Measurements from ENCODE around the gene NMNAT3.
"Not testable (repeated sequence)": the region's sequence is repeated elsewhere in the genome, so short reads cannot be mapped to it uniquely, and the experiment has no call there.

NMNAT3 gene

DNA sequence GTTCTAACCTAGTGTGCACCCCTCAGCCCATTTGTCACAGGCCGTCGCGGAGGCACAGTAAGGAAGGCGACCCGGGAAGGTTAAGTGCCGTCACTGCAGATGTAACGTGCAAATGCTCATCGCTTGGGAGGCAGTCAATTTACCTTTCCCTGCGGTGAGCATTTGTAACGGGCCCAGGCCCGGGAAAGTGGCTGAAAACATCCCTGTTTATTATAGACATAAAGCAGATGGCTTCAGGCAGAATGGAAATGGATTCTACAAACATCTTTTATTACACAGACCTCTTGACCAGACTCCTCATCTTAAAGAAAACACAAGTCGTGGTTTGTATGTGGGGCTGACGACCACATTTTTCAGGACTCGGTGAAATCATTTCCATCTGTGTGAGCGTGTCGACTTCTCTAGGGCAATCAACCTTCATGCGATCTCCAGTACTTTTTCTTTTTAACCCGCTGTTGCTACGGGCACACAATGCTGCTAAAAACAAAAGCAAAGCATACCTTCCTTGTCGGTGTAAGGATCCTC is 43.6 kb downstream of the NMNAT3 start:
- DNase-seq (ENCODE audit: low spot score), result no peak

DNA sequence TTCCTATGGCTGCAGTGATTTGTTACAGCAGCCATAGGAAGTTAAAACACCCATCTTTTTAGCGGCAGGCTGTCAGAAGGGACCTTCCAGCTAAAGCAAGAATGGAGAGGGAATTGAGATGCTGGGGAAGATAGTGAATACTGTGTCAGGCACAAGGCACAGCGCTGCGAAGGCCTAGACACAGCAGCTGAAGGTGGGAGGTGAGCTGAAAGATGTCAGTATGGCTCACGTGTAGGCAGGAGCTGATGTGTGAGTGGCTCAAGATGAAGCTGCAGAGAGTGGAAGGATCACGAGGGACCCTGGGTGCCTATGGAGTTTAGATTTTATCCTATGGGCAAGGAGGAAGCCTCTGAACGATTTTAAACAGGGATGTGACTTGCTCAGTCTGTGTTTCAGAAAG is 44.3 kb downstream of the NMNAT3 start:
- no peak for DNase-seq (ENCODE audit: low spot score)

GRCh38 chr3:139630542-139630941 is 47.2 kb downstream of the NMNAT3 start:
- DNase-seq (ENCODE audit: low spot score), result no peak

GRCh38 chr3:139629033-139629432 is 48.7 kb downstream of the NMNAT3 start:
- peak; percentile 48 for DNase-seq (ENCODE audit: low spot score)

DNA sequence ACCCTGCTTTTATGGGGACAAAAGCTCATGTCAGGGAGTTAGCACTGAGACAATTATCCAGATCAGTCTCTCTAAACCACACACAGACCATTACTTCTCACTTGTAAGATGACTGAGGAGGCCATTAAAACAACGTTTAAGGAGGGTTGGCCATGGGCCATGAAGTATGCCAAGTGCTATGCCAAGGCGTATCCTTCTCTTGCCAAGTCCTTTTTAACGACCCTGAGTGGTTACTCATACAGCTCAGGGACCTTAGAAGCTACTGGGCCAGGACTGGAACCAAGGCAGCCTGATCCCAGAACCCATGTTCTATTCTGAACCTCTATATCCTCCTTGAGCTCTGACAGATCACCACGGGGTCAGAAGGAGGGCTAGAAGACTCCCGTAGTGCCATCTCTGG is 50.0 kb downstream of the NMNAT3 start:
- DNase-seq (ENCODE audit: low spot score), result no peak

- DNase-seq (ENCODE audit: low spot score), result no peak
Observed at GRCh38 chr3:139620438-139620837, 57.3 kb downstream of the NMNAT3 start.

GRCh38 chr3:139619484-139619883 is 58.3 kb downstream of the NMNAT3 start:
- no peak for DNase-seq (ENCODE audit: low spot score)

DNA sequence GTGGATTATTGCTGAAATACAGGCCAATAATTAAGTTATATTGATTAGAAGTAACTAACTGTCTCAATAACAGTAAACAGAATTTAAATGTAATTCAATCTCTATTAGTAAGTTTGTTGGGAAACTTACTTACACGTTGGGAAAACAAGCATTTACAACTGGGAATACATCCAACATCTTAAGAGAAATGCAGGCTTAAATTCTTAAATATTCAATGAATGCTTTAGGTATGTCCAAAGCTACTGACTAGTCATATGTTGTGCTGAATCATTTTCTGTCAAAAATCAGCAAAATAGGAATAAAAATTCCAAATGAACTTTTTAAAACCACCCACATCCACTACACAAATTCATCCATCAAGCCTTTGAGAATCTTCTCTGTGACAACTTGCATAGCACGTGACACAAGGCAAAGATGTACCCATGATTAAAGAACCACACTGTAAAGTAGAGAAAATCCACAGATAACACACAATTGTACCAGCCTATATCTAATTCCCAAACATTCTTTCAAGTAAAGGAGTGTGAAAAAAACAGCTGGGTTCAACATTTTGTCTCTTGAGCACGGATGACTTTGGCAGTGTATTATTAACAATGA is 60.0 kb downstream of the NMNAT3 start:
- DNase-seq (ENCODE audit: low spot score), result no peak

- DNase-seq (ENCODE audit: low spot score), result no peak
Observed at GRCh38 chr3:139611528-139611927, 66.2 kb downstream of the NMNAT3 start.

GRCh38 chr3:139610886-139611285 is 66.9 kb downstream of the NMNAT3 start:
- no peak for DNase-seq (ENCODE audit: low spot score)

DNA sequence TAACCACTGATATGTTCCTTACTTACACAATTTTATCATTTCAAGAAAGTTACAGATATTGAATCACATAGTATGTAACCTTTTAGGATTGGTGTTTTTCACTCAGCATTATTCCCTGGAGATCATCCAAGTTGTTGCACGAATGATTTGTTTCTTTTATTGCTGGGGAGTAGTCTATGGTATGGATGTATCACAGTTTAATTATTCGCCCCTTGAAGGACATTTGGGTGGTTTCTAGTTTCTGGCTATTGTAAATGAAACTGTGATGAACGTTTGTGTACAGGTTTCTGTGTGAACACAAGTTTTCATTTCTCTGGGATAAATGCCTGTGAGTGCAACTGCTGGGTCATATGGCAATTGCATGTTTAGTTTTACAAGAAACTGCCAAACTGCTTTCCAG is 68.8 kb downstream of the NMNAT3 start:
- no peak for DNase-seq (ENCODE audit: low spot score)

DNA sequence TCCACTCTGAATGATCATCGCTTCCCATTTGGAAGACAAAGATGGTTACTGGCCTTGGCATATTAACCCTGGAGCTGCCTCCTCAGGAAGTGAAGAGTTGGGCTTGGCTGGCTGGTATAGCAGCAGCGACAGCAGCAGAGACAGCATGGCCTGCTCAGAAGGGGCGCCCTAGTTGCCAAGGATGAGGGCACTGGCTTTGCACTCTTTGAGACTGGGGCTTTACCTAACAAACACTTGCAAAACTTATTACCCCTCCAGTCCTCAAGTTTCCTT is 69.7 kb downstream of the NMNAT3 start:
- DNase-seq (ENCODE audit: low spot score), result no peak

DNA sequence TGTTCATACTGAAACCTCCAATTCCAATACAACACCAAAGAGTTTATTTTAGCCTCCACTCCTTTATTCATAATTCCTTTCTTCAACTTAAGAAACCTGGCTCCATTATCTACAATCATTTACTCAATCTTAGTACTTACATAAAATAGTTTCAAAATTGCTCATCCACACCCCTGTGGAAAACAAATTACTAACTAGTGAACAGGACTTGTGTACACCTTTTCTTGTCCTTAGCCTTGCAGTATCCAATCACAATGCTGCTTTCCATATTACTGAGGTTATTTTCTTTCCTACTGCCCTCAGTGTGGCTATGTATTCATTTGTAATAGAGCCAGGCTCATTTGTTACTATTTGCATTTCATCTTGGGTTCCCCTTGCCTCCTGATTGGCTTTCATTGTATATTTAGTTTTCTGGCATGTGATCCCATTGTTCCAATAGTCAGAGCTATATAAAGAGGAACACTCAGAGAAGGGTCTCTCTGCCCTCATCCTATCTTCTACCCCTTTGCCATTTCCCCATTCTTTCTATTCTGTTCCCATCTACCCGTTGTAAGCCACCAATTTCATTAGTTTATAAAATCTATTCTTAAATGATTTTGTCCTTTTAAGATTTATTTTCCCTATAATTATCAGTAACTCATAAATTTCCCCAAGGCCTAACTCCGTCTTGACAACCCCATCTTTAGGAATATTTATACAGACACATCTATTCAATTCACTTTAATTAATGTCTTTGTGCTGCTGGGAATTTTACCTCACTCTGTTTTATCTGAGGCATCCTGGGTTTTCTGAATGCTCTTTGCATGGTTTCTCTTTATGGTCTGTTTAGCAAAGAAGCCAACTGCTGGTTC is 70.3 kb downstream of the NMNAT3 start:
- peak; percentile 11 for DNase-seq (ENCODE audit: low spot score)

DNA sequence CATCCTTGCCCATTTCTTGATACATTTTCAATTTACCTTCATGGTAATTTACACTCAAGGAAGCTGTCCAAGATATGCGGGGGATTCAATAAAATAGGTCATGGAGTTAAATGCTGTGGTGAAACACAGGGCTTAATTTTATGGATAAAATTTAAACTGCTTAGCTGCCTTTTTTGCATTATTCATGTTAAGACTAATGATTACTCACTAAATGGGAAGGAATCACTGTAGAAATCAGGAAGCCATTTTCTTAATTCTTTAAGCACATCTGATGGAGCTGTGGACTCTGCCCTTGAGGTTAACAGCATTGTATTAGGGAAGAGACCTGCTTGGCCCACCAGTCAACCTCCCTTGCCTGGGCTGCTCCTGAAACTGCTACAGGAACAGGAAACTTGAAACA is 75.8 kb downstream of the NMNAT3 start:
- DNase-seq (ENCODE audit: low spot score), result no peak

- peak; percentile 6 for DNase-seq (ENCODE audit: low spot score)
Observed at GRCh38 chr3:139601191-139601961, 76.4 kb downstream of the NMNAT3 start.

DNA sequence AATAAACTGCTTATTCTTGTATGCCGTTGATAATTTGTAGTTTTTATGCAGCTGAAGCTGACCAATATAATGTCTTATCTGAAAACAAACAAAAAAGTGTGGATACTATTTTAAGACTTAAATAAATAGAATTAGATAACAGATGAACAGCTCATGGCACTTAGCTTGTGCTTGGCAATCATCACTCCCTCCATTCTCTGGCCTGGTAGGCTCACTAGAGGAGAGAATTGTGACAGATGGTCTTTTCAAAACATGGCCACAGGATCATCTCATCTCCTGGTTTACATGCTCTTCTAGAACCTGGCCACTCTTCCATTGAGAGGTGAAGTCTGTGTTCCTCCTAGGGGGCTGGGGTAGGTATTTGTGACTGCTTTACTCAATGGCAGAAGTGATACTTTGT is 79.8 kb downstream of the NMNAT3 start:
- DNase-seq (ENCODE audit: low spot score), result no peak

- DNase-seq (ENCODE audit: low spot score), result not testable (repeated sequence)
Observed at GRCh38 chr3:139591186-139591585, 86.6 kb downstream of the NMNAT3 start.

DNA sequence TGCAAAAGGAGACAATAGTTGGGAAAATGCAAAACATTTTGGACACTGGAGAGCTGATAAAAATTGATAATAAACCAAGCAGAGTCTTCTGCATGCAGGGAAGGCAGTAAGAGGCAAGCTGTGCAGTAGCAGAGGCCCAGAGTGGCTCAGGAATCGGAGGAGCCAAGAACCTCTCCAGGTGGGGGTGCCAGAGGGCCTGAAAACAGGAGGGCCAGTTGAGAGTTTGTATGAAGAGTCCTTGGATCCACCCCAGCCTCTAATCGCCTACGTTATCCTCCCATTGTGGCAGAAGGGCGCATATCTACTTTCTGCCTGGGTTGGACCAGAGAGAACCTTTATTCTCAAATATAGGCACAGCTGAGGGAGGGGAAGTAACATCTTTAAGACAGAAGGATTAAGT is 89.3 kb downstream of the NMNAT3 start:
- DNase-seq (ENCODE audit: low spot score), result peak; percentile 22

- DNase-seq (ENCODE audit: low spot score), result no peak
Observed at GRCh38 chr3:139587797-139588196, 90.0 kb downstream of the NMNAT3 start.

- DNase-seq (ENCODE audit: low spot score), result no peak
Observed at GRCh38 chr3:139586420-139587017, 91.3 kb downstream of the NMNAT3 start.

DNA sequence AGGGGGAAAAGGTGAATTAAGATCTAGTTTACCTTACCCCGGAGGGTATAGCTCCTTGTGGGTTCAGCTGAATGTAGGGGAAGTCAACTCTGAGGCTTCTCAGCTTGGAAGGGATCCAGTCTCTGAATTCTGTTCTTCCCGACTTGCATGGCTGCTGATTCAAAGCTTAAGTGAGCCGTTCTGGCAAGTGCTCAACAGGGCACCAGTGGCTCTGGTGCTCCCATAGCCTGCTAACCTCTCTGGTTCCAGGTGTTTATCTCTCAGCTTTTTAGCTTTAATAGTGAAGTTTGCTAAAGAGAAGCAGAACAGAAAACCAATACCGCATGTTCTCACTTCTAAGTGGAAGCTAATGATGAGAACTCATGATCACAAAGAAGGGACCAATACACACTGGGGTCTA is 92.0 kb downstream of the NMNAT3 start:
- no peak for DNase-seq (ENCODE audit: low spot score)

DNA sequence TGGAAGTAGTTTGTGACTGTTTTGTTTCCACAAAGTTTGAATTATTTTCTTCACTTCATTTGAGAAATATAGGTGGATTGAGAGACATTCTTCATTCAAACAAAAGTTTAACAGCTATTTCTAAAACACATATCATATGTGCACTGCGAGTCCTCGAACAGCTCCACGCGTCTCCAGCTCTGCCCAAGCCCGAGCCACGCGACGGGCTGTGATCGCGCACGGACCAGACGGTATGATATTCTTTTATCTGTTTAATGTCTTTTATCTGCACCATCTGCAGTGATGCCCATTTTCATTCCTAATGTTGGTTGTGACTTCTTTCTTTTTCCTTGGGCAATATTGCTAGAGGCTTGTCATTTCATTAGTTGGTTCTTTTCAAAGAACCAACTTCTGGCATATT is 94.1 kb downstream of the NMNAT3 start:
- not testable (repeated sequence) for DNase-seq (ENCODE audit: low spot score)

DNA sequence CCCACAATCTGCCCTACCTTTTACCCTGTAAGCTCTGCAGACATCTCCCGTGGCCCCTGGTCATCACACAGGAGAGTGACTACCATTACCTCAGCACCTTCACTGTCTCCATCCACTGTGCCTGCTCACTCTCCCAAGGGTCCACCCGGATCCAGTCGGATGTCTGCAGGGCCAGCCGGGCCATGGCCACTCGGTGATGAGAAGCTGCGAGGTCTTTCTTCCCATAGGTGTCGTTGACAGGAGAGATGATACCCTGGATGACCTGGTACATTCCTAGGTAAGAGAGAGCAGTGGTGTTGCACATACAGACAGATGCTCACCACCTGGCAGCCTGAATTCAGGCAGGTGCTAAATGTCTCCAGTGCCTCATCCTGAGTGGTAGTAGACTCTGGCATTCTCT is 99.0 kb downstream of the NMNAT3 start:
- no peak for DNase-seq (ENCODE audit: low spot score)

Data from kidney tubule cell (primary cell).